B cell (primary cell): ENCODE data around the gene ELFN1. TPM values are rescaled to one million over a fixed set of nuclear protein-coding genes. Genes with fewer than 3 reads are reported as not detected.

Experiments used
- ATAC-seq: fragments of 200-7000 bp; cut with Tn5 transposase; one replicate; pipeline ENCODE4 v1.10.0; 2021; ENCODE audit warnings: low read depth, mild to moderate bottlenecking, moderate number of reproducible peaks, moderate library complexity
- CTCF ChIA-PET: fragments of 350-600 bp; sonication (Branson Sonifier 250); formaldehyde crosslinking; loops from one replicate; lab custom pipeline; 2021; ENCODE audit warnings: antibody characterized with exemption, inconsistent platforms; lab: Charles Lee
- POLR2A ChIA-PET: fragments of 350-600 bp; sonication (Branson Sonifier 250); formaldehyde crosslinking; loops from one replicate; lab custom pipeline; 2021; ENCODE audit warnings: antibody characterized with exemption; lab: Charles Lee
- DNase-seq: peaks from one replicate; pipeline ENCODE4 v3.0.0; 2013
- H2AFZ ChIP-seq: 2 replicates; pipeline ENCODE4 v1.6.1; 2012; ENCODE audit warnings: mild to moderate bottlenecking, low read depth, low read length; ENCODE audit not compliant: insufficient read depth, poor library complexity, severe bottlenecking
- H3K27ac ChIP-seq, 2 donors: 1 replicate in 1 of 2; 2 replicates in 1 of 2; pipeline ENCODE4 v1.5.1; 2012 to 2013; ENCODE audit warnings: low read length in 2 of 2, mild to moderate bottlenecking in 2 of 2, moderate library complexity in 1 of 2
- H3K27me3 ChIP-seq, 4 experiments: fragments of 200-600 bp in 1 of 4; sonication (generic) in 1 of 4; replicated peaks in 1 of 4; 1 replicate in 2 of 4; 2 replicates in 2 of 4; pipeline versions ENCODE4 v1.6.1 to v1.7.0; 2013 to 2016; ENCODE audit warnings: low read length in 3 of 4, mild to moderate bottlenecking in 2 of 4, mixed read lengths in 1 of 4, moderate library complexity in 1 of 4; ENCODE audit not compliant: insufficient read depth in 4 of 4, control insufficient read depth in 3 of 4; ENCODE audit errors: control extremely low read depth in 1 of 4
- H3K36me3 ChIP-seq, 2 experiments: replicated peaks in 1 of 2; 1 replicate in 1 of 2; 2 replicates in 1 of 2; pipeline versions ENCODE4 v1.6.1 to v1.7.1; 2013; ENCODE audit warnings: low read length in 1 of 2; ENCODE audit not compliant: insufficient read depth in 2 of 2, control insufficient read depth in 1 of 2; ENCODE audit errors: control extremely low read depth in 1 of 2, extremely low read depth in 1 of 2
- H3K4me1 ChIP-seq, 2 donors: fragments of 200-600 bp in 1 of 2; sonication (generic) in 1 of 2; 1 replicate in 1 of 2; 2 replicates in 1 of 2; pipeline versions ENCODE4 v1.5.1 to v1.6.1; 2013 to 2017; ENCODE audit warnings: low read length in 2 of 2; ENCODE audit not compliant: control insufficient read depth in 2 of 2, insufficient read depth in 2 of 2
- H3K4me2 ChIP-seq: replicated peaks from 2 replicates; pipeline ENCODE3; 2012; ENCODE audit warnings: mild to moderate bottlenecking, low read depth, low read length; ENCODE audit not compliant: poor library complexity, severe bottlenecking
- H3K4me3 ChIP-seq, 5 experiments: fragments of 200-600 bp in 1 of 5; sonication (generic) in 1 of 5; 1 replicate in 3 of 5; 2 replicates in 2 of 5; pipeline versions ENCODE4 v1.5.1 to v1.7.0; 2011 to 2016; ENCODE audit warnings: low read length in 4 of 5, mild to moderate bottlenecking in 4 of 5, low read depth in 2 of 5, control low read depth in 1 of 5, moderate library complexity in 1 of 5; ENCODE audit not compliant: insufficient read depth in 1 of 5; ENCODE audit errors: control extremely low read depth in 1 of 5, extremely low read depth in 1 of 5
- H3K79me2 ChIP-seq: fragments of 200-600 bp; sonication (generic); one replicate; pipeline ENCODE4 v1.6.0; 2016; ENCODE audit warnings: low read length; ENCODE audit not compliant: control insufficient read depth, insufficient read depth
- H3K9ac ChIP-seq: fragments of 200-600 bp; sonication (generic); 2 replicates; pipeline ENCODE4 v1.6.1; 2017; ENCODE audit warnings: mild to moderate bottlenecking, low read length, moderate library complexity
- H3K9me3 ChIP-seq, 3 donors: one replicate each; pipeline versions ENCODE4 v1.6.1 to v1.7.1; 2013; ENCODE audit warnings: low read length in 2 of 3; ENCODE audit not compliant: control insufficient read depth in 2 of 3, insufficient read depth in 1 of 3; ENCODE audit errors: control extremely low read depth in 1 of 3
- H4K20me1 ChIP-seq: 2 replicates; pipeline ENCODE4 v1.6.0; 2012; ENCODE audit warnings: mild to moderate bottlenecking, low read length; ENCODE audit not compliant: insufficient read depth, control insufficient read depth, poor library complexity, severe bottlenecking
- H3K27ac Mint-ChIP-seq: one replicate; pipeline ENCODE4 v1.8.0; 2021; ENCODE audit warnings: mixed read lengths
- H3K27me3 Mint-ChIP-seq: one replicate; pipeline ENCODE4 v1.8.0; 2021; ENCODE audit warnings: mixed read lengths
- H3K4me1 Mint-ChIP-seq: one replicate; pipeline ENCODE4 v1.8.0; 2021; ENCODE audit warnings: mixed read lengths
- H3K4me3 Mint-ChIP-seq: one replicate; pipeline ENCODE4 v1.8.0; 2021; ENCODE audit warnings: mixed read lengths
- H3K9me3 Mint-ChIP-seq: one replicate; pipeline ENCODE4 v1.8.0; 2022; ENCODE audit warnings: mixed read lengths; ENCODE audit not compliant: insufficient read depth
- EZH2 ChIP-seq: IDR thresholded peaks from 2 replicates; pipeline ENCODE4 v1.6.1; 2012; ENCODE audit warnings: borderline replicate concordance, low read depth, mild to moderate bottlenecking, moderate library complexity, low read length; ENCODE audit not compliant: insufficient read depth, poor library complexity, severe bottlenecking
- WGBS: methylation state at CpG from one replicate; pipeline ENCODE4 v1.1.5; 2013; ENCODE audit warnings: missing lambda C conversion rate; ENCODE audit not compliant: insufficient coverage; 5-methylcytosine and 5-hydroxymethylcytosine counted together
- intact Hi-C: fragments of 100-400 bp; cut with micrococcal nuclease; formaldehyde crosslinking; loops from one replicate; pipeline ENCODE4 v1.10.0; 2022
- polyA plus RNA-seq: library from polyadenylated mRNA; depleted of rRNA; stranded (reverse); fragments of >200 nt; gene quantifications from 2 replicates; pipeline ENCODE4 v1.2.3, GENCODE V29; 2012
- total RNA-seq, 2 donors: library from RNA; stranded (reverse); fragments of 120-200 nt in 1 of 2; gene quantifications; 1 replicate in 1 of 2; 2 replicates in 1 of 2; pipeline versions ENCODE4 v1.2.3 to v1.2.4, GENCODE V29; 2013 to 2022
- TF ChIP-seq, protein P1 (sequence below): fragments of 200-600 bp; IDR thresholded peaks from one replicate; pipeline ENCODE4 v1.8.0; 2022; ENCODE audit warnings: antibody characterized with exemption, mild to moderate bottlenecking

The ELFN1 gene
- total and polyA plus RNA-seq, 2 donors (not counting 1 experiment from before 2014, with no cell fraction given), result 0.12 TPM; not detected in 1

DNA sequence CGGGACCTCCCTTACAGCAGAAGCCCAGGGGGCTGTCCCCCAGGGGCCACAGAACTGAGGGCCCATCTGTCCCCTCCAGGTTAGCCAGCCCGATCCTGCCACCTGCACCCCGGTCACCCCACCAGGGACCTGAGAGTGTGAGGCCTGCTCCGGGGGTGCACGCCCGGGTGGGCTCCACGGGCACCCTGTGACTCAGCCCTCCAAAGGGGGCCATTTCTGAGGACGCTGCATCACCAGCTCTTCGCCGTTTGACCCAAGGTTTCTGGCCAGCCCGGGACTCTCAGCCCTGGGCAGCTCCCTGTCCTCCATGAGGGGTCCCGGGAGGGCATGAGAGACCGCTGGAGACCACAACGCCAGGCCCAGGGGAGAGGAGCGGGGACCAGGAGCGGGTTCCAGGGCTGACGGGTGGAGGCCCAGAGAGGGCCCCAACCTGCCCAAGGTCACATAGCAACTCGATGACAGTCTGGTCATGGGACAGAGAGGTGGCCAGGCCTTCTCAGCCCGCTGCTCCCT is 79.3 kb downstream of the ELFN1 start:
- Histone ChIP-seq H3K27ac (no peak overlapping the region), H3K4me2 (no peak overlapping the region), H3K9ac (no peak overlapping the region), H3K4me1 (peaks cover 10 to 13% of the 10 kb centered on the region in 2 donors), H2AFZ (no peak overlapping the region), H4K20me1 (no peaks in the 10 kb centered on the region), H3K9me3 (peaks cover 0 to 18% (median 0%) of the 10 kb centered on the region in 3 donors), H3K36me3 (no peaks in the 10 kb centered on the region), H3K79me2 (no peaks in the 10 kb centered on the region), H3K4me3 (no peak overlapping the region), H3K27me3 (no peaks in the 10 kb centered on the region)
- CTCF ChIA-PET, result no interaction called here
- no peak overlapping the region for H3K4me3 Mint-ChIP-seq
- H3K4me1 Mint-ChIP-seq, result peaks cover 15% of the 10 kb centered on the region
- ATAC-seq (no peak), DNase-seq (no peak)
- no peaks in the 10 kb centered on the region for H3K9me3 Mint-ChIP-seq
- H3K27me3 Mint-ChIP-seq, result peaks cover 7% of the 10 kb centered on the region
- POLR2A ChIA-PET, result no interaction called here
- 90% methylated on average over 19 of the region's 19 CpGs for WGBS
- no peak for TF ChIP-seq EZH2
- TF ChIP-seq, protein P1, sequence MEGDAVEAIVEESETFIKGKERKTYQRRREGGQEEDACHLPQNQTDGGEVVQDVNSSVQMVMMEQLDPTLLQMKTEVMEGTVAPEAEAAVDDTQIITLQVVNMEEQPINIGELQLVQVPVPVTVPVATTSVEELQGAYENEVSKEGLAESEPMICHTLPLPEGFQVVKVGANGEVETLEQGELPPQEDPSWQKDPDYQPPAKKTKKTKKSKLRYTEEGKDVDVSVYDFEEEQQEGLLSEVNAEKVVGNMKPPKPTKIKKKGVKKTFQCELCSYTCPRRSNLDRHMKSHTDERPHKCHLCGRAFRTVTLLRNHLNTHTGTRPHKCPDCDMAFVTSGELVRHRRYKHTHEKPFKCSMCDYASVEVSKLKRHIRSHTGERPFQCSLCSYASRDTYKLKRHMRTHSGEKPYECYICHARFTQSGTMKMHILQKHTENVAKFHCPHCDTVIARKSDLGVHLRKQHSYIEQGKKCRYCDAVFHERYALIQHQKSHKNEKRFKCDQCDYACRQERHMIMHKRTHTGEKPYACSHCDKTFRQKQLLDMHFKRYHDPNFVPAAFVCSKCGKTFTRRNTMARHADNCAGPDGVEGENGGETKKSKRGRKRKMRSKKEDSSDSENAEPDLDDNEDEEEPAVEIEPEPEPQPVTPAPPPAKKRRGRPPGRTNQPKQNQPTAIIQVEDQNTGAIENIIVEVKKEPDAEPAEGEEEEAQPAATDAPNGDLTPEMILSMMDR, result no peak
- H3K27ac Mint-ChIP-seq, result no peak overlapping the region
- intact Hi-C loops, result no loop called here

DNA sequence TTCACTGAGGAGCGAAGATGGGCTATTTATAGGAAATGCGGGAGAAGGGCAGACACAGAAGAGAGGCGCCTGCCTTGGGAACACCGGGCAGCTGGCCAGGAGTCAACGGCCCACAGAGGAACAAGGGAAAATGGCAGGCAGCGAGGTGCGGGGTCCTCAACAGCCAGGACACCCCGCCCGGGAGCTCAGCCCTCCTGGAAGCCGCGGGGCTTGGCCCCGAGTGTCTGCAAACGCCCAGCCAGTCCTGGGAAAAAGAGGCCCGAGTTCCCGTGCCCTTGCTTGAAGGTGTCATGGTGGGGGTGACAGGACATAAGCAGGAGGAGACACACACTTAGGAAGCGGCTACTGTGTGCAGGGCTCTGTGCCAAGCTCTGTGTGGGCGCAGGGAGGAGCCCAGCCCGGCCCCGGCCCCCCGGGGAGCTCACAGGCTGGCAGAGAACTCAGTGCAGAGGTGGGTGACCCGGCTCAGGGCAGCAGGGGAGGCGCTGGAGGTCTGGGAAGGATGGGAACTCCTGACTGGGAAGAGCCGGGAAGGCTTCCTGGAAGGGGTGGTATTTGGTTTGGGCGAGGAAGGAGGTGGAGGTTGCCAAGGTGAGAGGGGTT is 79.9 kb downstream of the ELFN1 start:
- H3K9ac ChIP-seq, result no peak overlapping the region
- ChIA-PET POLR2A (no interaction called here), CTCF (no interaction called here)
- H4K20me1 ChIP-seq, result no peaks in the 10 kb centered on the region
- H3K27ac ChIP-seq, result no peak overlapping the region
- intact Hi-C loops, result no loop called here
- no peak overlapping the region for H3K4me3 Mint-ChIP-seq
- H3K36me3 ChIP-seq, result no peaks in the 10 kb centered on the region
- H2AFZ ChIP-seq, result no peak overlapping the region
- no peaks in the 10 kb centered on the region for H3K27me3 ChIP-seq
- TF ChIP-seq, protein P1, result no peak
- no peak for TF ChIP-seq EZH2
- H3K27me3 Mint-ChIP-seq, result peaks cover 8% of the 10 kb centered on the region
- peaks cover 10 to 13% of the 10 kb centered on the region in 2 donors for H3K4me1 ChIP-seq
- peaks cover 0 to 18% (median 0%) of the 10 kb centered on the region in 3 donors for H3K9me3 ChIP-seq
- no peaks in the 10 kb centered on the region for H3K79me2 ChIP-seq
- no peak overlapping the region for H3K27ac Mint-ChIP-seq
- peaks cover 18% of the 10 kb centered on the region for H3K4me1 Mint-ChIP-seq
- no peak overlapping the region for H3K4me3 ChIP-seq
- ATAC-seq (no peak), DNase-seq (no peak)
- WGBS, result 89% methylated on average over 24 of the region's 24 CpGs
- H3K4me2 ChIP-seq, result no peak overlapping the region
- no peaks in the 10 kb centered on the region for H3K9me3 Mint-ChIP-seq
